AG09309 (cell line): ENCODE results near the gene MAN1B1.
A peak's percentile ranks its signal among the peaks of the same experiment; 100 is the strongest.

Experiments used
- DNase-seq: peaks from one replicate; pipeline ENCODE4 v3.0.0-alpha.2; 2010; ENCODE audit warnings: low read depth
- H3K4me3 ChIP-seq: 2 replicates; pipeline ENCODE4 v1.5.1; 2011; ENCODE audit warnings: mild to moderate bottlenecking, low read depth, low read length, moderate library complexity; ENCODE audit not compliant: control insufficient read depth
- TF ChIP-seq, protein P1 (sequence below): IDR thresholded peaks from 2 replicates; pipeline ENCODE4 v1.5.1; 2011; ENCODE audit warnings: mild to moderate bottlenecking, low read depth, low read length, inconsistent platforms; ENCODE audit not compliant: insufficient read depth, control insufficient read depth; ENCODE audit errors: missing control alignments

Gene MAN1B1

GRCh38 chr9:137077010-137077747, 9.6 kb upstream of the MAN1B1 start, which contains the start of gene UAP1L1:
Gene UAP1L1, plus strand, starts transcription at chr9:137077517. Its CDS starts 16 bp downstream, at chr9:137077533.
- no peak for DNase-seq
- peak within 1 kb of the TSS; percentile 86 for H3K4me3 ChIP-seq
- TF ChIP-seq, protein P1, sequence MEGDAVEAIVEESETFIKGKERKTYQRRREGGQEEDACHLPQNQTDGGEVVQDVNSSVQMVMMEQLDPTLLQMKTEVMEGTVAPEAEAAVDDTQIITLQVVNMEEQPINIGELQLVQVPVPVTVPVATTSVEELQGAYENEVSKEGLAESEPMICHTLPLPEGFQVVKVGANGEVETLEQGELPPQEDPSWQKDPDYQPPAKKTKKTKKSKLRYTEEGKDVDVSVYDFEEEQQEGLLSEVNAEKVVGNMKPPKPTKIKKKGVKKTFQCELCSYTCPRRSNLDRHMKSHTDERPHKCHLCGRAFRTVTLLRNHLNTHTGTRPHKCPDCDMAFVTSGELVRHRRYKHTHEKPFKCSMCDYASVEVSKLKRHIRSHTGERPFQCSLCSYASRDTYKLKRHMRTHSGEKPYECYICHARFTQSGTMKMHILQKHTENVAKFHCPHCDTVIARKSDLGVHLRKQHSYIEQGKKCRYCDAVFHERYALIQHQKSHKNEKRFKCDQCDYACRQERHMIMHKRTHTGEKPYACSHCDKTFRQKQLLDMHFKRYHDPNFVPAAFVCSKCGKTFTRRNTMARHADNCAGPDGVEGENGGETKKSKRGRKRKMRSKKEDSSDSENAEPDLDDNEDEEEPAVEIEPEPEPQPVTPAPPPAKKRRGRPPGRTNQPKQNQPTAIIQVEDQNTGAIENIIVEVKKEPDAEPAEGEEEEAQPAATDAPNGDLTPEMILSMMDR = no peak

GRCh38 chr9:137077758-137078693, 8.8 kb upstream of the MAN1B1 start:
- TF ChIP-seq, protein P1 = no peak
- DNase-seq = no peak
- peak overlapping the region; percentile 86 for H3K4me3 ChIP-seq

DNA sequence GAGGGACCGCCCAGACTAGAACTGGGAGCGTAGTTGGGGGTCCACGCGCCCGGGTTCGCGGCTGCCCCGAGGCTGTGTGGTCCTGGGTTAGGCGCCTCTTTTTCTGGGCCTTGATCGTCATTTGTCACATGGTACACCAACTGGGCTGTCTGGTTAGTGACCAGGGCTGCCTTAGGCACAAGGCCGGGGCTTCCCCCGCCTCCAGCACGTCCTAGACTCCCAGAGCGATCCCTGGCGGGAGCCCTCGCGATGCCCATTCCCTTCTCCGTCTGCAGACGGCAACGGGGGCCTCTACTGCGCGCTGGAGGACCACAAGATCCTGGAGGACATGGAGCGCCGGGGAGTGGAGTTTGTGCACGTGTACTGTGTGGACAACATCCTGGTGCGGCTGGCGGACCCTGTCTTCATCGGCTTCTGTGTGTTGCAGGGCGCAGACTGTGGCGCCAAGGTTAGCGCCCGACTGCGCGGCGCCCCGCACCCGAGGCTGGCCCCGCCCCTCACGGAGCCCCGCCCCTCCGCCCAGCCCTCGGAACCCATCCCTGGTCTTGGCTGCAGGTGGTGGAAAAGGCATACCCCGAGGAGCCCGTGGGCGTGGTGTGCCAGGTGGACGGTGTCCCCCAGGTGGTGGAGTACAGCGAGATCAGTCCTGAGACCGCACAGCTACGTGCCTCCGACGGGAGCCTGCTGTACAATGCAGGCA, 7.9 kb upstream of the MAN1B1 start:
- DNase-seq = no peak
- TF ChIP-seq, protein P1 = no peak
- peak overlapping the region; percentile 86 for H3K4me3 ChIP-seq

GRCh38 chr9:137079401-137079787, 7.4 kb upstream of the MAN1B1 start:
- no peak overlapping the region for H3K4me3 ChIP-seq
- DNase-seq = no peak
- TF ChIP-seq, protein P1 = no peak

- TF ChIP-seq, protein P1 = no peak
- DNase-seq = no peak
- no peak overlapping the region for H3K4me3 ChIP-seq
These were observed 6.3 kb upstream of the MAN1B1 start for GRCh38 chr9:137080260-137081122.
